ENCODE measurements around the gene BMPR1A. TPM values are rescaled to one million over a fixed set of nuclear protein-coding genes. Genes with fewer than 3 reads are reported as not detected.
A peak's percentile ranks its signal among the peaks of the same experiment; 100 is the strongest.

The BMPR1A gene
- total and polyA plus RNA-seq, 4 donors: 2.2 to 16.0 (median 8.9) TPM

- TF ChIP-seq, protein P1, sequence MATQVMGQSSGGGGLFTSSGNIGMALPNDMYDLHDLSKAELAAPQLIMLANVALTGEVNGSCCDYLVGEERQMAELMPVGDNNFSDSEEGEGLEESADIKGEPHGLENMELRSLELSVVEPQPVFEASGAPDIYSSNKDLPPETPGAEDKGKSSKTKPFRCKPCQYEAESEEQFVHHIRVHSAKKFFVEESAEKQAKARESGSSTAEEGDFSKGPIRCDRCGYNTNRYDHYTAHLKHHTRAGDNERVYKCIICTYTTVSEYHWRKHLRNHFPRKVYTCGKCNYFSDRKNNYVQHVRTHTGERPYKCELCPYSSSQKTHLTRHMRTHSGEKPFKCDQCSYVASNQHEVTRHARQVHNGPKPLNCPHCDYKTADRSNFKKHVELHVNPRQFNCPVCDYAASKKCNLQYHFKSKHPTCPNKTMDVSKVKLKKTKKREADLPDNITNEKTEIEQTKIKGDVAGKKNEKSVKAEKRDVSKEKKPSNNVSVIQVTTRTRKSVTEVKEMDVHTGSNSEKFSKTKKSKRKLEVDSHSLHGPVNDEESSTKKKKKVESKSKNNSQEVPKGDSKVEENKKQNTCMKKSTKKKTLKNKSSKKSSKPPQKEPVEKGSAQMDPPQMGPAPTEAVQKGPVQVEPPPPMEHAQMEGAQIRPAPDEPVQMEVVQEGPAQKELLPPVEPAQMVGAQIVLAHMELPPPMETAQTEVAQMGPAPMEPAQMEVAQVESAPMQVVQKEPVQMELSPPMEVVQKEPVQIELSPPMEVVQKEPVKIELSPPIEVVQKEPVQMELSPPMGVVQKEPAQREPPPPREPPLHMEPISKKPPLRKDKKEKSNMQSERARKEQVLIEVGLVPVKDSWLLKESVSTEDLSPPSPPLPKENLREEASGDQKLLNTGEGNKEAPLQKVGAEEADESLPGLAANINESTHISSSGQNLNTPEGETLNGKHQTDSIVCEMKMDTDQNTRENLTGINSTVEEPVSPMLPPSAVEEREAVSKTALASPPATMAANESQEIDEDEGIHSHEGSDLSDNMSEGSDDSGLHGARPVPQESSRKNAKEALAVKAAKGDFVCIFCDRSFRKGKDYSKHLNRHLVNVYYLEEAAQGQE (IDR thresholded peaks at IDR 0.05): no peak
- TF ChIP-seq, protein P2, sequence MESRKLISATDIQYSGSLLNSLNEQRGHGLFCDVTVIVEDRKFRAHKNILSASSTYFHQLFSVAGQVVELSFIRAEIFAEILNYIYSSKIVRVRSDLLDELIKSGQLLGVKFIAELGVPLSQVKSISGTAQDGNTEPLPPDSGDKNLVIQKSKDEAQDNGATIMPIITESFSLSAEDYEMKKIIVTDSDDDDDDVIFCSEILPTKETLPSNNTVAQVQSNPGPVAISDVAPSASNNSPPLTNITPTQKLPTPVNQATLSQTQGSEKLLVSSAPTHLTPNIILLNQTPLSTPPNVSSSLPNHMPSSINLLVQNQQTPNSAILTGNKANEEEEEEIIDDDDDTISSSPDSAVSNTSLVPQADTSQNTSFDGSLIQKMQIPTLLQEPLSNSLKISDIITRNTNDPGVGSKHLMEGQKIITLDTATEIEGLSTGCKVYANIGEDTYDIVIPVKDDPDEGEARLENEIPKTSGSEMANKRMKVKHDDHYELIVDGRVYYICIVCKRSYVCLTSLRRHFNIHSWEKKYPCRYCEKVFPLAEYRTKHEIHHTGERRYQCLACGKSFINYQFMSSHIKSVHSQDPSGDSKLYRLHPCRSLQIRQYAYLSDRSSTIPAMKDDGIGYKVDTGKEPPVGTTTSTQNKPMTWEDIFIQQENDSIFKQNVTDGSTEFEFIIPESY (IDR thresholded peaks at IDR 0.05): no peak
- TF ChIP-seq JUND (IDR thresholded peaks at IDR 0.05) (no peak), FOXA1 (IDR thresholded peaks at IDR 0.05) (no peak)
These were observed 924 bp downstream of the BMPR1A start (continued) for GRCh38 chr10:86757113-86757972.

DNA sequence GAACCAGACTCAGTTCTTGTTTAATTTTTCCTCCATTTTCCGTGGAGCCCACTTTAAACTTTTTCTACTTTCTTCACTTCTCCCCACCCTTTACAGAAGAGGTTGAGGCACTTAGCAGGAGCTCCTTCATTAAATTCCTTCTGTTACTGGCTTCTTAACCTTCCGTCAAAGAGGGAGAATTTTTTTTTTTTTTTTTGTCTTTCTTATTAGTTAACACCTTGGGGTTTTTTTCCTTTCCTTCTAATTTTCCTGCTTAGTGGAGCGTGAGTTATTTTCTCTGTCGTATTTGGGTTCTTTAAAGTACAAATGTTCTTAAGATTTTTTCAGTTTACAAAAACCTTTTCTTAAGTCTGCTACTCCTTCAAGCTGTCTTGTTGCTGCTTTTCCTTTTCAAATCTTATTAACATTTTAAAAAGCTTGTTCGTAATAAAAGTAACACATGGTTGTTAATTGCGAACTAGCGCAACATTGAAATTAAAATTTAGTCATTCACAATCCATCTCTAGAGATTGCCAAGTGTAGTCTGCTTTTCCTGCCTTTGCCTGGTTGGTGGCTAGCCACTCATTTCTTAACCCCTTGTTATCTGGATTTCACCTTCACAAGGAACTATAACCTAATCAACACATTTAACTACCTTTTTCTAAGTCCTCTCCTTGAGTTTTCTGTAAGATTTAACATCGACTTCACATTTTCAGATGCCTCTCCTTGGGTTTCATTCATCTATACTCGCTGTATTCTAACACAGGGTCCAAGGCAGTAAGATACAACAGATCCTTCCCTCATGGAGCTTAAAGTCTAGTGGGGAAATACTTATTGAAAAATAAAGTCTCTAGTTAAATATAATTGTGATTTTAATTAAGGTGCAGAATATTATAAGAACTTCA is 2.0 kb downstream of the BMPR1A start:
- Histone ChIP-seq H3K4me1 (ENCODE audit: control insufficient read depth in 4 of 4, insufficient read depth in 4 of 4, low read length in 3 of 4) (peaks cover 2 to 17% (median 13%) of the 10 kb centered on the region in 4 donors), H3K27ac (ENCODE audit: low read depth in 1 of 2, low read length in 2 of 2) (no peak overlapping the region), H3K4me3 (ENCODE audit: low read depth in 1 of 3, low read length in 3 of 3) (no peak overlapping the region), H3K9ac (ENCODE audit: low read depth in 1 of 2, low read length in 2 of 2) (peak overlapping the region; percentile 28 to 71), H3K27me3 (ENCODE audit: control insufficient read depth in 4 of 4, insufficient read depth in 4 of 4, low read length in 3 of 4) (peaks cover 0 to 3% (median 1%) of the 10 kb centered on the region in 4 donors), H3K9me3 (ENCODE audit: control insufficient read depth in 4 of 4, low read length in 3 of 4) (no peaks in the 10 kb centered on the region), H3K36me3 (ENCODE audit: control insufficient read depth in 4 of 4, insufficient read depth in 3 of 4, low read depth in 1 of 4, low read length in 3 of 4) (no peaks in the 10 kb centered on the region)
- 66% methylated on average over 9 of the region's 9 CpGs for WGBS
- TF ChIP-seq FOXA2 (IDR thresholded peaks at IDR 0.05): no peak
- DNase-seq (ENCODE audit: low spot score): no peak

DNA sequence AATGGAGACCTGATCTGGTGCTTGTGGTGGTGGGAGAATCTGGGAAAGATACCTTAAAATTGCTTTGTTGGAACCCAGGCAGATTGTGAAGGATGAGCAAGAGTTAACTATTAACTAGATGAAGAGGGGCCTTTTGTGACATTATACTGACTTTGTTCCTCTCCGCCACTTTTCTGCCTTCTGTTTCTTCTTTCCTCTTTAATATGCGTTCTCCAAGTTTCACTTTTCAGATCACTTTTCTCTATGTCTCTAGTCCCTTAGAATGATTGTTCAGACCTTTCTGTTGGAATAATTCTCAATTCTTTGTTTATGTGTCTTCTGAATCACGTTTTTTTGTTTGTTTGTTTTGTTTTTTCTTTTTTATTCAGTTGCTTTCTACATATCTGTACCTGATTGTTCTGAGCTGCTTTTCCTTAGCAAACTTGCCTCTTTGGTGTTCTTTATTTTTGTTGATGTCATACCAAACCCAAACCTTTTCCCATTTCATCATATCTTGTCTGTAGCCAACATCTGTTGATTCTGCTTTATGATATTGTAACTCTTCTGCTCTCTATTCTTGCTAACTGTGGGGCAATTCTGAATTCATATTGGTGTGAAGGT is 2.8 kb downstream of the BMPR1A start:
- WGBS: 48% methylated on average over 3 of the region's 3 CpGs

More for the DNA sequence above, 2.8 kb downstream of the BMPR1A start:
- Histone ChIP-seq H3K9ac (ENCODE audit: low read depth in 1 of 2, low read length in 2 of 2) (no peak overlapping the region), H3K4me3 (ENCODE audit: low read depth in 1 of 3, low read length in 3 of 3) (no peak overlapping the region), H3K27ac (ENCODE audit: low read depth in 1 of 2, low read length in 2 of 2) (no peak overlapping the region), H3K4me1 (ENCODE audit: control insufficient read depth in 4 of 4, insufficient read depth in 4 of 4, low read length in 3 of 4) (peaks cover 2 to 17% (median 13%) of the 10 kb centered on the region in 4 donors), H3K9me3 (ENCODE audit: control insufficient read depth in 4 of 4, low read length in 3 of 4) (no peaks in the 10 kb centered on the region), H3K36me3 (ENCODE audit: control insufficient read depth in 4 of 4, insufficient read depth in 3 of 4, low read depth in 1 of 4, low read length in 3 of 4) (no peaks in the 10 kb centered on the region), H3K27me3 (ENCODE audit: control insufficient read depth in 4 of 4, insufficient read depth in 4 of 4, low read length in 3 of 4) (peaks cover 0 to 3% (median 1%) of the 10 kb centered on the region in 4 donors)
- TF ChIP-seq SP1 (IDR thresholded peaks at IDR 0.05) (no peak), ATF3 (IDR thresholded peaks at IDR 0.05) (no peak), TAF1 (conservative IDR thresholded peaks at IDR 0.05) (no peak), JUND (IDR thresholded peaks at IDR 0.05) (no peak), HNF4A (conservative IDR thresholded peaks at IDR 0.05) (no peak), GABPA (IDR thresholded peaks at IDR 0.05 in 1 of 2, conservative IDR thresholded peaks at IDR 0.05 in 1 of 2) (no peak)
- DNase-seq (ENCODE audit: low spot score): no peak
